Measurements from ENCODE around the gene ADK. TPM values are rescaled to one million over a fixed set of nuclear protein-coding genes. Genes with fewer than 3 reads are reported as not detected.

The ADK gene
- total and polyA plus RNA-seq, 2 experiments from 2014 or later, result 39.9 to 53.0 TPM

DNA sequence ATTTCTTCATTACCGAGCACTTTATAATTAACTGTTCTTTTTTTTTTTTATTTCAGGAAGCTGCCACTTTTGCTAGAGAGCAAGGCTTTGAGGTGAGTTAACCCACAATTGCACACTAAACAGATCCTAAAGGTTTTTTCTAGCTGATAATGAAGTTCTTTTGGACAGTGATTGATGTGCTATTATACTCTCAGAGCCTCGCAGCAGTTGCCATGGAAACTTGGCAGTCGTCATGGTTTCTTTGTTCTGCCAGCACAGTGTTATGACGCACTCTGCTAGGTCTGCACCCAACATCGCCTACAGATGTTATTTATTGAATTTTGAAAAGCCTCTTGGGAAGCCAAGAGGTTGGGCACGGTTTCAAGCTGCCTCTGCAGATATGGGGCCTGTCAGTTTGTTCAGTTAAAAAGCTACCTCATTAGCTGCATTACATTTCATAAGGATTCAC is 438.2 kb downstream of the ADK start (continued):
- TF ChIP-seq, protein P1, sequence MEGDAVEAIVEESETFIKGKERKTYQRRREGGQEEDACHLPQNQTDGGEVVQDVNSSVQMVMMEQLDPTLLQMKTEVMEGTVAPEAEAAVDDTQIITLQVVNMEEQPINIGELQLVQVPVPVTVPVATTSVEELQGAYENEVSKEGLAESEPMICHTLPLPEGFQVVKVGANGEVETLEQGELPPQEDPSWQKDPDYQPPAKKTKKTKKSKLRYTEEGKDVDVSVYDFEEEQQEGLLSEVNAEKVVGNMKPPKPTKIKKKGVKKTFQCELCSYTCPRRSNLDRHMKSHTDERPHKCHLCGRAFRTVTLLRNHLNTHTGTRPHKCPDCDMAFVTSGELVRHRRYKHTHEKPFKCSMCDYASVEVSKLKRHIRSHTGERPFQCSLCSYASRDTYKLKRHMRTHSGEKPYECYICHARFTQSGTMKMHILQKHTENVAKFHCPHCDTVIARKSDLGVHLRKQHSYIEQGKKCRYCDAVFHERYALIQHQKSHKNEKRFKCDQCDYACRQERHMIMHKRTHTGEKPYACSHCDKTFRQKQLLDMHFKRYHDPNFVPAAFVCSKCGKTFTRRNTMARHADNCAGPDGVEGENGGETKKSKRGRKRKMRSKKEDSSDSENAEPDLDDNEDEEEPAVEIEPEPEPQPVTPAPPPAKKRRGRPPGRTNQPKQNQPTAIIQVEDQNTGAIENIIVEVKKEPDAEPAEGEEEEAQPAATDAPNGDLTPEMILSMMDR (conservative IDR thresholded peaks at IDR 0.05; ENCODE audit: low read depth in 2 of 2), result no peak
- no peak for TF ChIP-seq NANOG (IDR thresholded peaks at IDR 0.05; ENCODE audit: borderline replicate concordance)
- no peak for TF ChIP-seq POLR2AphosphoS5 (IDR thresholded peaks at IDR 0.05; ENCODE audit: low read depth)
- no peak for TF ChIP-seq EZH2 (IDR thresholded peaks at IDR 0.05; ENCODE audit: low read depth, unreplicated experiment)
- no peak for TF ChIP-seq CREB1 (CRISPR knock-in tag; IDR thresholded peaks at IDR 0.05; ENCODE audit: low read depth)

DNA sequence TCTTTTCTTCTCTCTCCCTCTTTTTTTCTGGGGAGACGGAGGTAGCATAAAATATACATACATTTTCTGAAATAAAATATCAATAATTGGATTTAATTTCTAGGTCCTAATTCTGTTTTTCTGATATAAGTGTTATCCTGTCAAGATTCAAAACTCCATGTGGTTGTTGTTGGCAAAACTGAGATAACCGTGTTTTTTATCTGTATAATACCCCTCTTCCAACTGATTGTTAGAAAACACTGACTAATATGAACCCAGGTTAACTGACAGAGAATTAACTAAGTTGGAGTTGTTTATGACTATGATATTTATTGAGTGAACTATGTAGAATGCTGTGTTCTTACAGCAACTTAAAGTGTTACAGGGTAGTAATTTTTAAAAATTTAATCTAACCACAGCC is 438.8 kb downstream of the ADK start:
- H3K27ac Mint-ChIP-seq, result no peak overlapping the region
- H3K4me2 ChIP-seq, result no peak overlapping the region
- TF ChIP-seq ZNF331 (CRISPR knock-in tag; IDR thresholded peaks at IDR 0.05; ENCODE audit: low read depth), result no peak
- no peak for TF ChIP-seq NANOG (IDR thresholded peaks at IDR 0.05; ENCODE audit: borderline replicate concordance)
- TF ChIP-seq, protein P2, sequence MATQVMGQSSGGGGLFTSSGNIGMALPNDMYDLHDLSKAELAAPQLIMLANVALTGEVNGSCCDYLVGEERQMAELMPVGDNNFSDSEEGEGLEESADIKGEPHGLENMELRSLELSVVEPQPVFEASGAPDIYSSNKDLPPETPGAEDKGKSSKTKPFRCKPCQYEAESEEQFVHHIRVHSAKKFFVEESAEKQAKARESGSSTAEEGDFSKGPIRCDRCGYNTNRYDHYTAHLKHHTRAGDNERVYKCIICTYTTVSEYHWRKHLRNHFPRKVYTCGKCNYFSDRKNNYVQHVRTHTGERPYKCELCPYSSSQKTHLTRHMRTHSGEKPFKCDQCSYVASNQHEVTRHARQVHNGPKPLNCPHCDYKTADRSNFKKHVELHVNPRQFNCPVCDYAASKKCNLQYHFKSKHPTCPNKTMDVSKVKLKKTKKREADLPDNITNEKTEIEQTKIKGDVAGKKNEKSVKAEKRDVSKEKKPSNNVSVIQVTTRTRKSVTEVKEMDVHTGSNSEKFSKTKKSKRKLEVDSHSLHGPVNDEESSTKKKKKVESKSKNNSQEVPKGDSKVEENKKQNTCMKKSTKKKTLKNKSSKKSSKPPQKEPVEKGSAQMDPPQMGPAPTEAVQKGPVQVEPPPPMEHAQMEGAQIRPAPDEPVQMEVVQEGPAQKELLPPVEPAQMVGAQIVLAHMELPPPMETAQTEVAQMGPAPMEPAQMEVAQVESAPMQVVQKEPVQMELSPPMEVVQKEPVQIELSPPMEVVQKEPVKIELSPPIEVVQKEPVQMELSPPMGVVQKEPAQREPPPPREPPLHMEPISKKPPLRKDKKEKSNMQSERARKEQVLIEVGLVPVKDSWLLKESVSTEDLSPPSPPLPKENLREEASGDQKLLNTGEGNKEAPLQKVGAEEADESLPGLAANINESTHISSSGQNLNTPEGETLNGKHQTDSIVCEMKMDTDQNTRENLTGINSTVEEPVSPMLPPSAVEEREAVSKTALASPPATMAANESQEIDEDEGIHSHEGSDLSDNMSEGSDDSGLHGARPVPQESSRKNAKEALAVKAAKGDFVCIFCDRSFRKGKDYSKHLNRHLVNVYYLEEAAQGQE (IDR thresholded peaks at IDR 0.05; ENCODE audit: unreplicated experiment), result no peak
- TF ChIP-seq, protein P1 (conservative IDR thresholded peaks at IDR 0.05; ENCODE audit: low read depth in 2 of 2), result no peak
- no peak for TF ChIP-seq EZH2phosphoT487 (IDR thresholded peaks at IDR 0.05; ENCODE audit: unreplicated experiment)
- no peak for TF ChIP-seq EZH2 (IDR thresholded peaks at IDR 0.05; ENCODE audit: low read depth, unreplicated experiment)
- no peak for TF ChIP-seq STAT1 (IDR thresholded peaks at IDR 0.05; ENCODE audit: unreplicated experiment)
- no peak for TF ChIP-seq ZNF114 (CRISPR knock-in tag; IDR thresholded peaks at IDR 0.05)
- no peak for TF ChIP-seq POLR2AphosphoS5 (IDR thresholded peaks at IDR 0.05; ENCODE audit: low read depth)
- no peak for TF ChIP-seq JUNB (IDR thresholded peaks at IDR 0.05; ENCODE audit: unreplicated experiment)

More for the DNA sequence above, 438.8 kb downstream of the ADK start:
- Histone ChIP-seq H4K20me1 (replicated peaks; ENCODE audit: insufficient read depth) (no peaks in the 10 kb centered on the region), H3K4me1 (ENCODE audit: insufficient read depth) (no peaks in the 10 kb centered on the region), H3K36me3 (ENCODE audit: insufficient read depth) (no peaks in the 10 kb centered on the region), H3F3A (replicated peaks; ENCODE audit: low read depth) (no peaks in the 10 kb centered on the region), H3K9me2 (ENCODE audit: insufficient read depth) (no peaks in the 10 kb centered on the region), H3K4me3 (no peak overlapping the region), H2AFZ (no peak overlapping the region), H3K27me3 (ENCODE audit: insufficient read depth) (no peaks in the 10 kb centered on the region), H3K27ac (ENCODE audit: low read depth) (no peak overlapping the region), H3K79me2 (replicated peaks; ENCODE audit: insufficient read depth) (no peaks in the 10 kb centered on the region)
- peaks cover 7% of the 10 kb centered on the region; the same call in 1 of the 3 replicates for H3K4me1 Mint-ChIP-seq
- ATAC-seq, result no peak
- no peak for DNase-seq (ENCODE audit: low spot score)
- no peaks in the 10 kb centered on the region for H3K27me3 Mint-ChIP-seq (ENCODE audit: insufficient read depth, low read depth, poor library complexity)
- H3K4me3 Mint-ChIP-seq, result no peak overlapping the region
- H3K36me3 Mint-ChIP-seq (ENCODE audit: low read depth), result no peaks in the 10 kb centered on the region
- no peaks in the 10 kb centered on the region for H3K9me3 Mint-ChIP-seq
